RPMI7951 (cell line): ENCODE data around the gene TIMM13. TPM values are rescaled to one million over a fixed set of nuclear protein-coding genes. Genes with fewer than 3 reads are reported as not detected.
A peak's percentile ranks its signal among the peaks of the same experiment; 100 is the strongest.
"Not testable (repeated sequence)": the region's sequence is repeated elsewhere in the genome, so short reads cannot be mapped to it uniquely, and the experiment has no call there.

Experiments used
- DNase-seq: peaks from one replicate; pipeline ENCODE4 v3.0.0-alpha.2; 2012; ENCODE audit warnings: low read depth
- total RNA-seq: library from RNA; depleted of rRNA; stranded (reverse); fragments of >200 nt; shearing (Covaris generic); gene quantifications from 2 replicates; pipeline ENCODE4 v1.2.3, GENCODE V29; 2014

TIMM13 gene
- total RNA-seq, 1 experiment from 2014 or later, result 47.9 TPM

GRCh38 chr19:2415281-2415972 is 12.0 kb downstream of the TIMM13 start:
- DNase-seq, result no peak

- no peak for DNase-seq
Observed at GRCh38 chr19:2413629-2414028, 13.8 kb downstream of the TIMM13 start.

- DNase-seq, result no peak
Observed at GRCh38 chr19:2413159-2413558, 14.2 kb downstream of the TIMM13 start.

DNA sequence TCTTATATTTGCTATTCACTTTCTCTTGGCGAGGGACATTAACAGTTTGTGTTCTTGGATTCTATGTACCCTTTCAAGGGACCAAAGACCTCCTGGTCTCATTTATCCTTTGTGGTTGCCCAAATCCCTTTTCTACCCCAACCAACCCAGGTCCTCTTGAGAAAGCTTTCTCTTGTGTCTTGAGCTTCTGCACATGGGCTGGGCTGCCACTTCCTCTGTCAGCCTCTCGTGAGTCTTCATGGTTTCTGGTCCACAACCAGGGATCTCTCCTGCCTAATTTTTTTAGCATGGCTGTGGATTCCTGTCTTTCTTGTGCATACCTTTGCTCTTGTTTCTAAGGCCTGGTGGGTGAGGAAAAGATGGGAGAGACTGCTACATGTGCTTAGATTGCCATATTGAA is 14.9 kb downstream of the TIMM13 start:
- DNase-seq, result no peak

DNA sequence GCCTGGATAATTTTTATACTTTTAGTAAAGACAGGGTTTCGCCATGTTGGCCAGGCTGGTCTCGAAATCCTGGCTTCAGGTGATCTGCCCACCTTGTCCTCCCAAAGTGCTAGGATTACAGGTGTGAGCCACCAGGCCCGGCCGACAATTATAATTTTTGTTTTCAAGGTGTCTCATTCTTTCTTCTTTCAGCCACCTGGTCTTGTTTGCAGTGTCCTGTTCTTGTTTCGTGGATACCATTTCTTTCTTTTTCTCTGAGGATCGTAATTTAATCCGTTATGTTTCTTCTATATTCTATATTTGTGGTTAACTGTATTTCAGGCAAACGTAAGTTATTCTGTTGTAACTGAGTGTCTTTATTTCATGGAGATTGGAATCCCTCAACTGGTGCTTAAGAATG is 15.7 kb downstream of the TIMM13 start:
- DNase-seq, result no peak

DNA sequence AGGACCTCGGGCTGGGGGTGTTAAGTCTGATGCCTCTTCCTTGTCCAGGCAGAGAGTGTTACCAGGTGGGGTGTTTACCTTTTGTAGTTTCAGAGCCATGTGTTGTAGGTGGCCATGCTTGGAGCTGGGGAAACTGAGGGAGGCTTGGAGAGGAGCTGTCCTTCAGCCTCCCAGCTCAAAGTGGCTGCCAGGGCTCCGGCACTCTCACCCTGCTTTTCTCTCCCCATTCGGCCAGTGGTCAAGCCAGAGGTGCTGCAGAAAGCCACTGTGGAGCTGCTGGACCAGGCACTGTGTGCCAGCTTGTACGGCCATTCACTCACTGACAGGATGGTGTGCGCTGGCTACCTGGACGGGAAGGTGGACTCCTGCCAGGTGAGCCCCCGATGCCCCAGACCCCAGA is 17.4 kb downstream of the TIMM13 start:
- DNase-seq, result no peak

GRCh38 chr19:2409352-2409912 is 18.0 kb downstream of the TIMM13 start:
- DNase-seq, result no peak

DNA sequence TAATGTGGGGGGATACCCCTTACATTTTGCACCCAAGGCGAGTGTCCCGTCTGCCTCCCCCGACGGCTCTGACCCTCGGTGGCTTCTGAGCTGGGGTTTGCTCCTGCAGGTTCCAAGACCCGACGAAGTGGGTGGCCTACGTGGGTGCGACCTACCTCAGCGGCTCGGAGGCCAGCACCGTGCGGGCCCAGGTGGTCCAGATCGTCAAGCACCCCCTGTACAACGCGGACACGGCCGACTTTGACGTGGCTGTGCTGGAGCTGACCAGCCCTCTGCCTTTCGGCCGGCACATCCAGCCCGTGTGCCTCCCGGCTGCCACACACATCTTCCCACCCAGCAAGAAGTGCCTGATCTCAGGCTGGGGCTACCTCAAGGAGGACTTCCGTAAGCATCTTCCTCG is 19.1 kb downstream of the TIMM13 start:
- no peak for DNase-seq

DNA sequence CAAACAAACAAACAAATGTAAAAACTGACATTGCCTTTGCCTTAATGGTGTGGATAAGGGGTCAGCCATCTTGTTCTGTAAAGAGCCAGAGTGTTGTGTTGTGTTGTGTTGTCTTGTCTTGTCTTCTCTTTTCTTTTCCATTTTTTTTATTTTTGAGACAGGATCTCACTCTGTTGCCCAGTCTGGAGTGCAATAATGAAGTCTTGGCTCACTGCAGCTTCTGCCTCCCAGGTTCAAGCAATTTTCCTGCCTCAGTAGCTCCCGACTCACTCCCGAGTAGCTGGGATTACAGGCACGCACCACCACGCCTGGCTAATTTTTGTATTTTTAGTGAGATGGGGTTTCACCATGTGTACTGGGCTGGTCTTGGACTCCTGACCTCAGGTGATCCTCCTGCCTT is 27.8 kb downstream of the TIMM13 start:
- DNase-seq, result no peak

- DNase-seq, result no peak
Observed at GRCh38 chr19:2398735-2399305, 28.6 kb downstream of the TIMM13 start.

- not testable (repeated sequence) for DNase-seq
Observed at GRCh38 chr19:2397173-2397572, 30.2 kb downstream of the TIMM13 start.

DNA sequence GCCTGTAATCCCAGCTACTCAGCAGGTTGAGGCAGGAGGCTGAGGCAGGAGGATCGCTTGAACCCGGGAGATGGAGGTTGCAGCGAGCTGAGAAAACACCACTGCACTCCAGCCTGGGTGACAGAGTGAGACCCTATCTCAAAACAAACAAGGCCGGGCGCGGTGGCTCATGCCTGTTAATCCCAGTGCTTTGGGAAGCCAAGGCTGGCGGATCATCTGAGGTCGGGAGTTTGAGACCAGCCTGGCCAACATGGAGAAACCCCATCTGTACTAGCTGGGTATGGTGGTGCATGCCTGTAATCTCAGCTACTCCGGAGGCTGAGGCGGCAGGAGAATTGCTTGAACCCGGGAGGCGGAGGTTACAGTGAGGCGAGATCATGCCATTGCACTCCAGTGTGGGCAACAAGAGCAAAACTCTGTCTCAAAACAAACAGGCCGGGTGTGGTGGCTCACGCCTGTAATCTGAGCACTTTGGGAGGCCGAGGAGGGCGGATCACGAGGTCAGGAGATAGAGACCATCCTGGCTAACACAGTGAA is 32.0 kb downstream of the TIMM13 start:
- not testable (repeated sequence) for DNase-seq

DNA sequence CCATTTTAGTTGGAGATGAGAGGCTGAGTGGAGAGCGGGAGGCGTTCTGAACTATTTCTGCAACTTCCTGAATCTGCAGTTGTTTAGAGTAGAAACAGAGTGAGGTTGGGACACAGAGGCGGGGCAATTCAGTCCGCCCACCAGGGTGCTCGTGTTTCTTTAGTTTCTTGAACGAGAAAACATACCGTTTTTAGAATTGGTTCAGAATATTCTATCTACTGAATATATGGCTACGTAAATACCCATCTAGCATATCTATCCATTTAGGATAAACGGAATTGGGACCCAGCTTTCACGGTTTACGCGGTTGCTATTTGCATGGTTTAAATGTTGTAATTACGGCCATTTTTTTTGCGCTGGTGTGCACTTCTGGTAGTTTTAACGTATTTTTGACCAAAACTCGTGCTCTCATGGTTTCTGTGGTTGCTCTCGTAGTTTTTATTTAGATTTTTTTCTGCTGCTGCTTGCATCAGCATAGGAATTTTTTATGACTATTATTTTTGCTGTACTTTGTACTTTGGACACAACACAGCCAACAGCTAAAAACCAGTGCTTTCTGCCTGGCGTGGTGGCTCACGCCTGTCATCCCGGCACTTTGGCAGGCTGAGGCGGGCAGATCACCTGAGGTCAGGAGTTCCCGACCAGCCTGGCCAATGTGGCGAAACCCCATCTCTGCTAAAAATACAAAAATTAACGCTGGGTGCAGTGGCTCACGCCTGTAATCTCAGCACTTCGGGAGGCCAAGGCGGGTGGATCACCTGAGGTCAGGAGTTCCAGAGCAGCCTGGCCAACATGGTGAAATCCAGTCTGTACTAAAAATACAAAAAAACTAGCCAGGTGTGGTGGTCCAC is 32.7 kb downstream of the TIMM13 start:
- DNase-seq, result no peak

DNA sequence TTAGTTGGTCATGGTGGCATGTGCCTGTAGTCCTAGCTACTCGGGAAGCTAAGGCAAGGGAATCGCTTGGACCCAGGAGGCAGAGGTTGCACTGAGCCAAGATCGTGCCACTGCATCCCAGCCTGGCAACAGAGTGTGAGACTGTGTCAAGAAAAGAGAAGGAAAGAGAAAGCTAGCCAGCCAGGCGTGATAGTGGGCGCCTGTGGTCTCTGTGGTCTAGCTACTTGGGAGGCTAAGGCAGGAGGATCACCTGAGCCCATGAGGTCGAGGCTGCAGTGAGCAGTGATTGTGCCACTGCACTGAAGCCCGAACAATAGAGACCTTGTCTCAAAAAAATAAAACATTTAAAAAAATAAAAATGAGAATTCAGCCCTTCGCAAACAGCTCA is 33.3 kb downstream of the TIMM13 start:
- DNase-seq, result no peak

DNA sequence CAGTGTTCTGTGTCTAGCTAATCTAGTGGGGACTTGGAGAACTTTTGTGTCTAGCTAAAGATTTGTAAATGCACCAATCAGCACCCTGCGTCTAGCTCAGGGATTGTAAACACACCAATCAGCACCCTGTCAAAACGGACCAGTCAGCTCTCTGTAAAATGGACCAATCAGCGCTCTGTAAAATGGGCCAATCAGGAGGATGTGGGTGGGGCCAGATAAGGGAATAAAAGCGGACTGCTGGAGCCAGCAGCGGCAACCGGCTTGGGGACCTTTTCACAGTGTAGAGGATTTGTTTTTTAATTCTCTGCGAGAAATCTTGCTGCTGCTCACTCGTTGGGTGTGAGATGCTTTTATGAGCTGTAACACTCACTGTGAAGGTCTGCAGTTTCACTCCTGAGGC is 34.5 kb downstream of the TIMM13 start:
- not testable (repeated sequence) for DNase-seq

- DNase-seq, result no peak
Observed at GRCh38 chr19:2392366-2392765, 35.0 kb downstream of the TIMM13 start.

- peak; percentile 72 for DNase-seq
Observed at GRCh38 chr19:2391118-2391725, 36.2 kb downstream of the TIMM13 start.

DNA sequence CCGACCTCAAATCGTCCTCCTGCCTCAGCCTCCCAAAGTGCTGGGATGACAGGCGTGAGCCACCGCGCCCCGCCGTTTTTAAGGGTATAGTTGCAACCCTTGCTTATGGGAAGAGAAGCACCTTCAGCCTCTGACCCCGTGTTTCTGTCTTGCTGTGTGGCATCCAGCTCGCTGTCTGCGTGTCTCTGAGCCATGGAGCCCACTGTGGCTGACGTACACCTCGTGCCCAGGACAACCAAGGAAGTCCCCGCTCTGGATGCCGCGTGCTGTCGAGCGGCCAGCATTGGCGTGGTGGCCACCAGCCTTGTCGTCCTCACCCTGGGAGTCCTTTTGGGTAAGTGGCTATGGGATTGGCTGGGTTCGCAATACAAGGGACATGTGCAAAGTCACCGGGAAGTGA is 37.8 kb downstream of the TIMM13 start:
- no peak for DNase-seq

DNA sequence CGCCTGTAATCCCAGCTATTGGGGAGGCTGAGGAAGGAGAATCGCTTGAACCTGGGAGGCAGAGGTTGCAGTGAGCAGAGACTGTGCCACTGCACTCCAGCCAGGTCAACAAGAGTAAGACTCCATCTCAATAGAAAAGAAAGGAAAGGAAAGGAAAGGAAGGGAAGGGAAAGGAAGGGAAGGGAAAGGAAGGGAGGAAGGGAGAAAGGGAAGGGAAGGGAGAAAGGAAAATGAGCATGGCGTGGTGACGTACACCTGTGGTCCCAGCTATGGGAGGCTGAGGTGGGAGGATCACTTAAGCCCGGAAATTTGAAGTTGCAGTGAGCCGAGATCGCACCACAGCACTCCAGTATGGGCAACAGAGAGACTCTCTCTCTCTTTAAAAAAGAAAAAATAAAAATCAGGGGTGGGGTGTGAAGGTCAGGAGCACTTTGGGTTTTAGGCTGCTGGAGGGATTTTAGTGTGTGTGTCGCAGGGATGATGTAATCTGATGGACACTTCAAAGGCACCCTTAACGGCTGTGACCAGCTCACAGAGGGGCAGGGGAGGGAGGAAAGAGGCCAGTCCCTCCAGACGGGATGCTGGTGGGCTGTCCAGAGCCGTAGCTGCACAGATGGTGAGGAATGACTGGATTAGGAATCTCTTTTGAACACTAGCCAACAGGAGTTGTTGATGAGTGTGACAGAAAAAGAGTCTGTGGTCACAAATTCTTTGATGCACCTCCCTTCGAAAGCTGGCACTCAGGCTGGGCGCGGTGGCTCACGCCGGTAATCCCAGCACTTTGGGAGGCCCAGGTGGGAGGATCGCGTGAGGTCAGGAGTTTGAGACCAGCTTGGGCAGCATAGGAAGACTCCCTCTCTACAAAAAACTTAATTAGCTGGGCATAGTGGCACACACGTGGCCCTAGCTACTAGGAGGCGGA is 39.8 kb downstream of the TIMM13 start:
- peak; percentile 44 for DNase-seq

- peak; percentile 96 for DNase-seq
Observed at GRCh38 chr19:2385053-2385721, 42.2 kb downstream of the TIMM13 start.
